SK-N-MC (cell line): ENCODE measurements around the gene GPR65.

Experiments used
- DNase-seq: peaks from one replicate; pipeline ENCODE4 v3.0.0-alpha.2; 2011; ENCODE audit warnings: low read depth, low spot score
- H3K27ac ChIP-seq: fragments of 200-600 bp; sonication (generic); 2 replicates; pipeline ENCODE4 v1.5.1; 2016; ENCODE audit warnings: mixed run types
- H3K36me3 ChIP-seq: fragments of 200-600 bp; sonication (generic); 2 replicates; pipeline ENCODE4 v1.6.1; 2017; ENCODE audit warnings: antibody characterized with exemption, low read length, mixed read lengths; ENCODE audit not compliant: insufficient read depth
- H3K4me3 ChIP-seq: fragments of 200-600 bp; sonication (generic); 2 replicates; pipeline ENCODE4 v1.5.1; 2016
- H3K9ac ChIP-seq: fragments of 200-600 bp; sonication (generic); 2 replicates; pipeline ENCODE4 v1.8.0; 2017; ENCODE audit warnings: mixed run types, mixed read lengths; ENCODE audit not compliant: insufficient read length
- H3K9me3 ChIP-seq: fragments of 200-600 bp; sonication (generic); 2 replicates; pipeline ENCODE4 v1.6.1; 2017; ENCODE audit warnings: low read depth, mild to moderate bottlenecking, antibody characterized with exemption, low read length, moderate library complexity, mixed read lengths
- EZH2 ChIP-seq: fragments of 200-600 bp; sonication (generic); IDR thresholded peaks from one replicate; pipeline ENCODE4 v1.6.1; 2017; ENCODE audit warnings: antibody characterized with exemption
- FOXP2 ChIP-seq: optimal IDR thresholded peaks from 2 replicates; pipeline ENCODE3; 2011; ENCODE audit warnings: mild to moderate bottlenecking, moderate library complexity; ENCODE audit not compliant: insufficient read depth; ENCODE audit errors: extremely low read length, control extremely low read depth
- POLR2AphosphoS5 ChIP-seq: IDR thresholded peaks from 2 replicates; pipeline ENCODE4 v1.6.1; 2012; ENCODE audit warnings: mild to moderate bottlenecking, low read depth, low read length, borderline replicate concordance

The GPR65 gene

GRCh38 chr14:87989221-87989955 lies 15.5 kb upstream of the GPR65 start:
- Histone ChIP-seq H3K9me3 (no peaks in the 10 kb centered on the region), H3K27ac (no peak overlapping the region), H3K4me3 (no peak overlapping the region), H3K36me3 (no peaks in the 10 kb centered on the region), H3K9ac (no peak overlapping the region)
- TF ChIP-seq EZH2 (no peak), FOXP2 (no peak), POLR2AphosphoS5 (no peak)
- DNase-seq = no peak

DNA sequence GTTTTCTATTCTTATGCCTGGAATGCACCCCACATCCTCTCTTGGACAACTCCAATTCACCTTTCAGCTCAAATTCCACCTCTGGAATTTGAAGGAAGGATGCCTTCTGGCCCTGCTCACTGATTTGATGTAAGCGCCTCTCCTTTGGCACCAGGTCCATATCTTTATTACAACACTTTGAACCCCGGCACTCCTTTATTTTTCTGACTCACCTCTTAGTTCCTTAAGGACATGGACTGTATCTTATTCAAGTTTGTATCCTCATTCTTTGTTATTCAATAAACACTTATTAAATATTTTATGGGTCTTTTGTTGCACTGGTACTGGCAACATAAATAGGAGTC lies 15.0 kb upstream of the GPR65 start:
- TF ChIP-seq EZH2 = no peak
- no peak for TF ChIP-seq FOXP2
- TF ChIP-seq POLR2AphosphoS5 = no peak
- no peak for DNase-seq
- no peak overlapping the region for H3K4me3 ChIP-seq
- H3K9ac ChIP-seq = no peak overlapping the region
- no peak overlapping the region for H3K27ac ChIP-seq
- H3K36me3 ChIP-seq = no peaks in the 10 kb centered on the region
- no peaks in the 10 kb centered on the region for H3K9me3 ChIP-seq

DNA sequence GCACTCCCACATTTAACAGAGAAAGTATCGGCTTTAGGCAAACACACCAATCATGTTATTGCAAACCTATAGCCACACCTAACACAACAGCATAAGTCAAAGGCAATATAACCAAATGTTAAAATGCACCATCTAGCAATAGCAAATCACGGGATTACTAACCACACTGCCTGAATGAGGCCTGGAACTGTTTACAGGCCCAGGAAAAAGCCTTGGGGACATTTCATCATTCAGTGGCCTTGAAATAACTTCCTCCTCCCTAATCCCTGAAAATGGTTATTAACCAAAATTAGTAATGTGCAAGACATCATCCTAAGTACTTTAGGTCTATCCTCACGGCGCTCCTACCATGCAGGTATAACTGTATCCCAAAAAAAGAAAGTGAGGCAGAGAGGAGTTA lies 14.3 kb upstream of the GPR65 start:
- Histone ChIP-seq H3K9ac (no peak overlapping the region), H3K36me3 (no peaks in the 10 kb centered on the region), H3K9me3 (no peaks in the 10 kb centered on the region), H3K4me3 (no peak overlapping the region), H3K27ac (no peak overlapping the region)
- DNase-seq = no peak
- TF ChIP-seq FOXP2 (no peak), POLR2AphosphoS5 (no peak), EZH2 (no peak)

DNA sequence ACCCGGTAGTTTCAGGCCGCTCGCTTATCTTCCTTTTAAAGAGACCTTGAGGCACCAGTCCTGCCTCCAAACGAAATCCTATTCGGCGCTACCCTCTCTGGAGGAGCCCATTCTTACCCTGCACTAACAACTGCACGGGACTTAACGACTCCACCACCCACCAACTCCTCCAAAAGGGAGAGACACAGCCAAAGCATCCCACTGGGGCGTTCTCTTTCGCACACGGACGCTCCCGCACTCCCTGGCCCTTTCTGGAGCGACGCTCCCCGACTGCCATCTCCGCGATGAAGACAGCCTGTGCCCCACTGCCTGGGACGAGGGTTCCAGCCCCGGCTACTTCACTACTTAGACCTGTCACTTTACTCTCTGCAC lies 12.6 kb upstream of the GPR65 start:
- Histone ChIP-seq H3K9ac (no peak overlapping the region), H3K27ac (no peak overlapping the region), H3K4me3 (no peak overlapping the region), H3K36me3 (no peaks in the 10 kb centered on the region), H3K9me3 (no peaks in the 10 kb centered on the region)
- no peak for DNase-seq
- TF ChIP-seq EZH2 (no peak), FOXP2 (no peak), POLR2AphosphoS5 (no peak)

GRCh38 chr14:87992718-87993628 lies 12.0 kb upstream of the GPR65 start, which contains the start of gene GALC:
TSS of gene GALC (minus strand) at chr14:87993182. CDS start at chr14:87993164, 18 bp downstream.
- no peak within 1 kb of the TSS for H3K9ac ChIP-seq
- H3K27ac ChIP-seq = no peak within 1 kb of the TSS
- H3K4me3 ChIP-seq = peak within 1 kb of the TSS; percentile 29; the same call in 1 of the 2 replicates
- TF ChIP-seq EZH2 = no peak
- no peak for TF ChIP-seq FOXP2
- TF ChIP-seq POLR2AphosphoS5 = no peak
- H3K36me3 ChIP-seq = no peaks in the 10 kb centered on the region
- DNase-seq = no peak
- H3K9me3 ChIP-seq = no peaks in the 10 kb centered on the region

GRCh38 chr14:87994974-87995373 lies 10.0 kb upstream of the GPR65 start:
- H3K9me3 ChIP-seq = no peaks in the 10 kb centered on the region
- no peak for DNase-seq
- no peak for TF ChIP-seq FOXP2
- TF ChIP-seq POLR2AphosphoS5 = no peak
- no peak for TF ChIP-seq EZH2
- no peaks in the 10 kb centered on the region for H3K36me3 ChIP-seq
- no peak overlapping the region for H3K9ac ChIP-seq
- H3K4me3 ChIP-seq = no peak overlapping the region
- H3K27ac ChIP-seq = no peak overlapping the region

DNA sequence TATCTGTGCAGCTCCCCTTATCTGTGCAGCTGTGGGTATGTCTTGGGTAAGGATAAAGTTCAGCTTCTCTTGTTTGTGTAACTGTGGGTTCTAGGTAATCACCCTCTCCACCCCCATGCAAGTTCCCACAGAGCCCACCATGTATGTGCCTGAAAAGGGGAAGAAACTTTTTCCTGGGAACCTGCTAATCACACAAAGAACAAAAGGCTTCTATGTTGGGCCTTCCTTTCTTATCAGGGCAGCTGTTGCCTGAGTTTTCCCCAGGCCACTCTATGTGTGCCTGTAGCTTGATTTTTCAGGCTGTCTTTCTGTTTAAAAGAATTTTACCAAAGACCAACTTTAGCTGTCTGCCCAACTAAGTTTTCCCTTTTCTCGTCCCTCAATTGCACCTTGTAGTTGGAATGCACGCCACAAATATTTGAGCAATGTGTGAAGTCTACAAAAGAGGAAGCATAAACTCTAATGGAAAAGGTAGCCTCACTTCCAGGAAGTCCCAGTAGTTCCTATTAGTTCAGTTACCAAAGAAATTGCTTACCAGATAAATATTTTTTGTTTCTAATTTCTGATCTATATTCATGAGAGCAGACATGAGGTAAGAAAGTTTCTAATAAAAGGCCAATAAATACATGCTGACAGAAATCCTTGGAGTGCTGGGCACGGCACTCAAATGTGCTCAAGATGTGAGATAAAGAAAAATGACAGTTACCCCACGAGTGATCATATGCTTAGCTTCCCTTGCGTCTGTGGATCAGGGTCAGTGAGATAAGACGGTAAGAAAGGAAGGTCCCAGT lies 9.2 kb upstream of the GPR65 start:
- Histone ChIP-seq H3K27ac (peak overlapping the region; percentile 29; the same call in 1 of the 2 replicates), H3K36me3 (no peaks in the 10 kb centered on the region), H3K9me3 (no peaks in the 10 kb centered on the region), H3K9ac (no peak overlapping the region), H3K4me3 (no peak overlapping the region)
- DNase-seq = no peak
- no peak for TF ChIP-seq EZH2
- TF ChIP-seq FOXP2 = no peak
- no peak for TF ChIP-seq POLR2AphosphoS5

- Histone ChIP-seq H3K9ac (no peak overlapping the region), H3K4me3 (no peak overlapping the region), H3K9me3 (no peaks in the 10 kb centered on the region), H3K36me3 (no peaks in the 10 kb centered on the region), H3K27ac (peak overlapping the region; percentile 29; the same call in 1 of the 2 replicates)
- DNase-seq = no peak
- no peak for TF ChIP-seq EZH2
- TF ChIP-seq POLR2AphosphoS5 = no peak
- TF ChIP-seq FOXP2 = no peak
Measured at GRCh38 chr14:87996291-87996592, 8.7 kb upstream of the GPR65 start.
